ENCODE results near the gene SSBP3. TPM values are rescaled to one million over a fixed set of nuclear protein-coding genes. Genes with fewer than 3 reads are reported as not detected.

SSBP3 gene
- total RNA-seq, 1 donor from 2014 or later, result 29.7 TPM

- Mint-ChIP-seq H3K4me3 (no peak overlapping the region), H3K36me3 (ENCODE audit: low read depth) (no peaks in the 10 kb centered on the region), H3K4me1 (peaks cover 17% of the 10 kb centered on the region), H3K9me3 (no peaks in the 10 kb centered on the region), H3K27ac (no peak overlapping the region), H3K27me3 (no peaks in the 10 kb centered on the region)
- no peak for DNase-seq
- ChIA-PET CTCF (interaction anchor here (1.2 kb wide), 1 partner anchor 154 kb away, joined by 3 read pairs; no protein-coding TSS in a partner anchor), POLR2A (no interaction called here)
- TF ChIP-seq, protein P1, sequence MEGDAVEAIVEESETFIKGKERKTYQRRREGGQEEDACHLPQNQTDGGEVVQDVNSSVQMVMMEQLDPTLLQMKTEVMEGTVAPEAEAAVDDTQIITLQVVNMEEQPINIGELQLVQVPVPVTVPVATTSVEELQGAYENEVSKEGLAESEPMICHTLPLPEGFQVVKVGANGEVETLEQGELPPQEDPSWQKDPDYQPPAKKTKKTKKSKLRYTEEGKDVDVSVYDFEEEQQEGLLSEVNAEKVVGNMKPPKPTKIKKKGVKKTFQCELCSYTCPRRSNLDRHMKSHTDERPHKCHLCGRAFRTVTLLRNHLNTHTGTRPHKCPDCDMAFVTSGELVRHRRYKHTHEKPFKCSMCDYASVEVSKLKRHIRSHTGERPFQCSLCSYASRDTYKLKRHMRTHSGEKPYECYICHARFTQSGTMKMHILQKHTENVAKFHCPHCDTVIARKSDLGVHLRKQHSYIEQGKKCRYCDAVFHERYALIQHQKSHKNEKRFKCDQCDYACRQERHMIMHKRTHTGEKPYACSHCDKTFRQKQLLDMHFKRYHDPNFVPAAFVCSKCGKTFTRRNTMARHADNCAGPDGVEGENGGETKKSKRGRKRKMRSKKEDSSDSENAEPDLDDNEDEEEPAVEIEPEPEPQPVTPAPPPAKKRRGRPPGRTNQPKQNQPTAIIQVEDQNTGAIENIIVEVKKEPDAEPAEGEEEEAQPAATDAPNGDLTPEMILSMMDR (IDR thresholded peaks at IDR 0.05), result no peak
- ATAC-seq (ENCODE audit: low read depth), result no peak
- intact Hi-C loops (cut with micrococcal nuclease), result no loop called here
Observed at GRCh38 chr1:54335755-54336108, 70.5 kb downstream of the SSBP3 start.

DNA sequence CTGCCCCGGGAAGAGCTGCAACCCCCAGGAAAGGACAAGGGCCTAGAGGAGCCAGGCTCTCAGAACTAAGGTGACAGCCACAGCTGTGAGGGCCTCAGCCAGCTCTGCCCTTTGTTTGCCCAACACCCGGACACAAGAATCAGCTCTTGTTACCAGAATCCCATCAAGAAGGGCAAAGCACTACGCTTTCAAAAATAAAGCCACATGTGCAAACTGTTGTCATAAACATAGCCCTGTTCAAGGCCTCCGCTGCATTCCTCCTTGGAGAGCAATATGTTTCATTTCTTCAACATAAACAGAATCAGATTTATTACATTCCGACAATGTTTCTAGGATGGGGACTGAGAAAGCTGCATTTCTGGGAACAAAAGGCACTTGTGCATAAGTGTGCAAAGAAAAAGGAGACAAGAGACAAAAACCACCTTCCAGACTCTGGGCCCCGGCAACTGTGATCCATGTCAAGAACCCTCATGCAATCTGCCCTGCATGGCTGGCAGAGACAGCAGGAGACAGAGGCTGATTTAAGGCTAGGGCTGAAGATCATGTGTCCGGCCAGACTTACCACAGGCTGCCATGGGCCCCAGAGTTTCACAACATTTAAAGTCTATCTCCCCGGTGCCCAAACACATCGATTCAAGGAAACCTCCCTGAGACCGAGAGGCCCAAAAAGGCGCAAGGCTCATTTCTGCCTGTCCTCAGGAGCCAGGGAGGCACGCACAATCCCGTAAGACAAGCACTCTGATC is 71.0 kb downstream of the SSBP3 start:
- Mint-ChIP-seq H3K27ac (no peak overlapping the region), H3K4me3 (no peak overlapping the region), H3K4me1 (peaks cover 17% of the 10 kb centered on the region), H3K9me3 (no peaks in the 10 kb centered on the region), H3K27me3 (no peaks in the 10 kb centered on the region), H3K36me3 (ENCODE audit: low read depth) (no peaks in the 10 kb centered on the region)
- no peak for DNase-seq
- intact Hi-C loops (cut with micrococcal nuclease), result no loop called here
- ChIA-PET CTCF (interaction anchor here (1.2 kb wide), 1 partner anchor 154 kb away, joined by 3 read pairs; no protein-coding TSS in a partner anchor), POLR2A (no interaction called here)
- TF ChIP-seq, protein P1 (IDR thresholded peaks at IDR 0.05), result no peak
- no peak for ATAC-seq (ENCODE audit: low read depth)

GRCh38 chr1:54332781-54333585 is 73.2 kb downstream of the SSBP3 start:
- Mint-ChIP-seq H3K4me3 (no peak overlapping the region), H3K27me3 (no peaks in the 10 kb centered on the region), H3K27ac (no peak overlapping the region), H3K9me3 (no peaks in the 10 kb centered on the region), H3K4me1 (peaks cover 18% of the 10 kb centered on the region), H3K36me3 (ENCODE audit: low read depth) (no peaks in the 10 kb centered on the region)
- intact Hi-C loops (cut with micrococcal nuclease), result no loop called here
- DNase-seq, result no peak
- no peak for ATAC-seq (ENCODE audit: low read depth)
- TF ChIP-seq, protein P1 (IDR thresholded peaks at IDR 0.05), result no peak
- ChIA-PET CTCF (no interaction called here), POLR2A (interaction anchor here (0.6 kb wide), 1 partner anchor 159 kb away, joined by 3 read pairs; no protein-coding TSS in a partner anchor)

GRCh38 chr1:54331843-54332463 is 74.2 kb downstream of the SSBP3 start:
- Mint-ChIP-seq H3K36me3 (ENCODE audit: low read depth) (no peaks in the 10 kb centered on the region), H3K27ac (no peak overlapping the region), H3K4me1 (peaks cover 26% of the 10 kb centered on the region), H3K4me3 (no peak overlapping the region), H3K9me3 (no peaks in the 10 kb centered on the region), H3K27me3 (no peaks in the 10 kb centered on the region)
- POLR2A ChIA-PET, result no interaction called here
- intact Hi-C loops (cut with micrococcal nuclease), result no loop called here
- DNase-seq (no peak), ATAC-seq (ENCODE audit: low read depth) (no peak)
- CTCF ChIA-PET, result no interaction called here
- TF ChIP-seq, protein P1 (IDR thresholded peaks at IDR 0.05), result no peak

Measured in activated B cell treated with CpG ODN at 0.5 μM for 24 hours (primary cell).